NB4 (cell line): Measurements from ENCODE around the gene ABCD1.

Experiments
- DNase-seq: peaks from one replicate; pipeline ENCODE4 v3.0.0; 2010; ENCODE audit warnings: low read depth
- H3K4me3 ChIP-seq: one replicate; pipeline ENCODE4 v1.5.1; 2011; ENCODE audit warnings: mild to moderate bottlenecking, low read depth, low read length, moderate library complexity
- CTCF ChIP-seq: IDR thresholded peaks from one replicate; pipeline ENCODE4 v1.5.1; 2012; ENCODE audit warnings: low read depth, low read length
- MAX ChIP-seq: IDR thresholded peaks from 2 replicates; pipeline ENCODE4 v1.6.1; 2011; ENCODE audit warnings: low read depth, low read length
- MYC ChIP-seq: IDR thresholded peaks from 2 replicates; pipeline ENCODE4 v1.6.1; 2011; ENCODE audit warnings: low read depth, low read length
- POLR2A ChIP-seq: IDR thresholded peaks from 2 replicates; pipeline ENCODE4 v1.6.1; 2011; ENCODE audit warnings: mild to moderate bottlenecking; ENCODE audit not compliant: insufficient read length; ENCODE audit errors: extremely low read depth

The ABCD1 gene

GRCh38 chrX:153776120-153776599 lies 51.5 kb downstream of the ABCD1 start:
- no peak for DNase-seq
- H3K4me3 ChIP-seq, result no peak overlapping the region
- TF ChIP-seq MAX (no peak), MYC (no peak), CTCF (no peak), POLR2A (no peak)

GRCh38 chrX:153776611-153777045 lies 52.0 kb downstream of the ABCD1 start:
- no peak for DNase-seq
- H3K4me3 ChIP-seq, result no peak overlapping the region
- TF ChIP-seq POLR2A (no peak), CTCF (no peak), MYC (no peak), MAX (no peak)

- no peak overlapping the region for H3K4me3 ChIP-seq
- no peak for DNase-seq
- TF ChIP-seq MYC (no peak), MAX (no peak), CTCF (no peak), POLR2A (no peak)
Measured at GRCh38 chrX:153777261-153778090, 52.8 kb downstream of the ABCD1 start.

GRCh38 chrX:153778181-153778580 lies 53.5 kb downstream of the ABCD1 start:
- no peak overlapping the region for H3K4me3 ChIP-seq
- DNase-seq, result no peak
- TF ChIP-seq POLR2A (no peak), MAX (no peak), MYC (no peak), CTCF (no peak)

- no peak overlapping the region for H3K4me3 ChIP-seq
- TF ChIP-seq CTCF, result peak; percentile 16
- no peak for TF ChIP-seq POLR2A
- TF ChIP-seq MAX, result no peak
- peak; percentile 37 for DNase-seq
Measured at GRCh38 chrX:153778684-153779101, 54.0 kb downstream of the ABCD1 start.
